GM10248 (cell line): ENCODE measurements around the gene RAB13.
A peak's percentile ranks its signal among the peaks of the same experiment; 100 is the strongest.

Source experiments
- CTCF ChIA-PET: fragments of 300-600 bp; sonication (Branson Sonifier 250); formaldehyde crosslinking; extraction: SDS; loops from one replicate; lab custom pipeline; 2021; ENCODE audit warnings: antibody characterized with exemption; lab: Yijun Ruan, JAX
- POLR2A ChIA-PET: fragments of 350-650 bp; sonication (Branson Sonifier 250); formaldehyde crosslinking; extraction: SDS; loops from one replicate; lab custom pipeline; 2020; ENCODE audit warnings: antibody characterized with exemption; lab: Yijun Ruan, JAX
- DNase-seq: peaks from one replicate; pipeline ENCODE4 v3.0.0; 2012; ENCODE audit errors: extremely low spot score
- CTCF ChIP-seq: IDR thresholded peaks from 2 replicates; pipeline ENCODE4 v1.5.1; 2012; ENCODE audit warnings: mild to moderate bottlenecking, low read depth; ENCODE audit errors: extremely low read depth, missing control alignments, control extremely low read depth

The RAB13 gene

GRCh38 chr1:153945131-153945794, 40.9 kb downstream of the RAB13 start:
- ChIA-PET POLR2A (interaction anchor here (0.6 to 3.7 kb wide), 7 partner anchors 10 to 285 kb away, joined by 3 to 16 read pairs (median 3); partner anchors contain the start of genes CRTC2, GATAD2B and JTB), CTCF (interaction anchor here (0.8 to 9.0 kb wide), 20 partner anchors 9 to 151 kb away, joined by 3 to 108 read pairs (median 7); partner anchors contain the start of genes CREB3L4, GATAD2B, JTB and RAB13)
- TF ChIP-seq CTCF, result no peak
- DNase-seq, result peak; percentile 82

- no peak for TF ChIP-seq CTCF
- ChIA-PET POLR2A (interaction anchor here (0.6 to 3.7 kb wide), 6 partner anchors 10 to 285 kb away, joined by 3 to 16 read pairs (median 4); partner anchors contain the start of genes GATAD2B and JTB), CTCF (interaction anchor here (1.0 to 9.0 kb wide), 8 partner anchors 9 to 147 kb away, joined by 3 to 108 read pairs (median 12); partner anchors contain the start of genes GATAD2B, JTB, RAB13 and SLC39A1)
- no peak for DNase-seq
Measured at GRCh38 chr1:153944827-153945117, 41.4 kb downstream of the RAB13 start.

- TF ChIP-seq CTCF, result no peak
- ChIA-PET POLR2A (interaction anchor here (0.6 to 3.7 kb wide), 5 partner anchors 12 to 284 kb away, joined by 3 to 16 read pairs (median 4); partner anchors contain the start of gene GATAD2B), CTCF (interaction anchor here (1.0 to 9.0 kb wide), 8 partner anchors 10 to 147 kb away, joined by 3 to 108 read pairs (median 12); partner anchors contain the start of genes GATAD2B, JTB, RAB13 and SLC39A1)
- DNase-seq, result no peak
Measured at GRCh38 chr1:153944005-153944826, 41.9 kb downstream of the RAB13 start.

- POLR2A ChIA-PET, result no interaction called here
- TF ChIP-seq CTCF, result no peak
Measured at GRCh38 chr1:153942766-153943549, 43.2 kb downstream of the RAB13 start.

GRCh38 chr1:153941826-153942725, 44.1 kb downstream of the RAB13 start:
- no peak for TF ChIP-seq CTCF
- no peak for DNase-seq
- ChIA-PET CTCF (interaction anchor here (4.9 to 9.0 kb wide), 2 partner anchors 18 to 145 kb away, joined by 35 to 108 read pairs; partner anchors contain the start of gene GATAD2B), POLR2A (no interaction called here)

More at GRCh38 chr1:153942766-153943549, 43.2 kb downstream of the RAB13 start:
- no peak for DNase-seq
- CTCF ChIA-PET, result interaction anchor here (1.4 to 9.0 kb wide), 3 partner anchors 19 to 145 kb away, joined by 3 to 108 read pairs (median 35); partner anchors contain the start of genes GATAD2B and JTB
